HG03097 (cell line): ENCODE data around the gene AKNAD1.
"Not testable (repeated sequence)": the region's sequence is repeated elsewhere in the genome, so short reads cannot be mapped to it uniquely, and the experiment has no call there.

Experiments
- ATAC-seq: cut with Tn5 transposase; IDR thresholded peaks from one replicate; pipeline ENCODE4 v1.9.1; 2021; ENCODE audit not compliant: unreplicated experiment, low FRiP score

The AKNAD1 gene

GRCh38 chr1:108799001-108799400 lies 57.9 kb downstream of the AKNAD1 start:
- no peak for ATAC-seq

DNA sequence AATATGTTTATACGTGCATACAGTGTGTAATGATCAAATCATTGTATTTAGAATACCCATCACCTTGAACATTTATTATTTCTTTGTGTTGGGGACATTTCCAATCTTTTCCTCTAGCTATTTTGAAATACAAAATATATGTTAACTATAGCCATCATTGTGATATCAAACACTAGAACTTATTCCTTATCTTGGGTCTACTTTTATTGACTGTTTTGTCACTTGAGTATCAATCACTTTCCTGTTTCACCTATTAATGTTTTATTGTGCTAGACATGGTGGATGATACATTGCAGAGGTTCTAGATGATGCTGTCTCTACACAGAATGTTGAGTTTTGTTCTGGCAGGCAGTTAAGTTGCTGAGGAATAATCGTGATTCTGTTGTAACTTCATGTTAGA lies 64.5 kb downstream of the AKNAD1 start:
- no peak for ATAC-seq

- no peak for ATAC-seq
These were observed 65.1 kb downstream of the AKNAD1 start for GRCh38 chr1:108791790-108792189.

DNA sequence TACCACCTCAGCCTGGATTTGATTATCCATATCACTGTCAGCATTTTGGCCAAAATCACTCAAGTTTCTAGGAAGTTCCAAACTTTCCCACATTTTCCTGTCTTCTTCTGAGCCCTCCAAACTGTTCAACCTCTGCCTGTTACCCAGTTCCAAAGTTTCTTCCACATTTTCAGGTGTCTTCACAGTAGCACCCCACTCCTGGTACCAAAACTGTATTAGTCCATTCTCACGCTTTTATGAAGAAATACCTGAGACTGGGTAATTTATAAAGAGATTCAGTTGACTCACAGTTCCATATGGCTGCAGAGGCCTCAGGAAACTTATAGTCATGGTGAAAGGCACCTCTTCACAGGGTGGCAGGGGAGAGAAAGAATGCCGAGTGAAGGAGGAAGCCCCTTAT lies 71.0 kb downstream of the AKNAD1 start:
- no peak for ATAC-seq

- ATAC-seq: no peak
These were observed 71.6 kb downstream of the AKNAD1 start for GRCh38 chr1:108785264-108785663.

GRCh38 chr1:108781575-108781944 lies 75.3 kb downstream of the AKNAD1 start:
- not testable (repeated sequence) for ATAC-seq

- ATAC-seq: no peak
These were observed 75.8 kb downstream of the AKNAD1 start for GRCh38 chr1:108780937-108781574.

- no peak for ATAC-seq
These were observed 77.4 kb downstream of the AKNAD1 start for GRCh38 chr1:108779455-108779854.

DNA sequence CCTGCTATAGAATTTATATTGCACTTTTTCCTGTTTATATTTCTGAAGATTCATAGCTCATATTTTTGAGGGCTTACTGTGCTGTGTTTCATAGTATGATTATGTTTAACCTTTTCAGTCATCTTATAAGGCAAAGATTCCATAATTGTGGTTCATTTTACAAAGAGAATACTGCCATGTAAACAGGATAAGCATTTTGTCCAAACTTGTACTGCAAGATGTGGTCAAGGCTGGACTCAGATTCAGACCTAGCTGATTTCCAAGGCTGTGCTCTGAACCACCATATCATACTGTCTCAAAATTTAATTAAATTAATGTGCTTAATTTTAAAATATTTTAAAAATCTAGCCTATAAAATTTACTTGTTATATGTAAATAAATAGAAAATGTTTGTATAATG lies 79.1 kb downstream of the AKNAD1 start:
- no peak for ATAC-seq

DNA sequence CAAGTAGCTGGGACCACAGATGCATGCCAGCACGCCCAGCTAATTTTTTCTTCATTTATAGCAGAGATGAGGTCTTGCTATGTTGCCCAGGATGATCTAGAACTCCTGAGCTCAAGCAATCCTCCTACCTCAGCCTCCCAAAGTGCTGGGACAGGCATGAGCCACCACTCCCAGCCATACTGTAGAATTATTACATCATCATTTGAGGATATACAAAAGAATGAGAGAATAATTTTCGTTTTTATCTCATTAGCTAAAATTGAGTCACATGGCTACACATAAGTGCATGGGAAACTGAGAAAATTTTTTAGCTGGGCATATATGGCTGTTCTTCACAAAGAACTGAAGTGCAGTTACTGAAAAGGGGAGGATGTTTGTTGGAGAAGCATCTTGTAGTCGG lies 89.2 kb downstream of the AKNAD1 start:
- ATAC-seq: no peak

GRCh38 chr1:108767115-108767514 lies 89.8 kb downstream of the AKNAD1 start:
- no peak for ATAC-seq
